Body of pancreas (tissue), 4 donors: ENCODE measurements around the gene FGR. TPM values are rescaled to one million over a fixed set of nuclear protein-coding genes. Genes with fewer than 3 reads are reported as not detected.

ENCODE experiments used
- ATAC-seq: fragments of 150-250 bp; one replicate; pipeline ENCODE4 v1.9.1; 2016
- DNase-seq, 4 donors: peaks; one replicate each; pipeline ENCODE4 v3.0.0-alpha.2; 2019
- H3K27ac ChIP-seq, 4 donors: fragments of 200-600 bp; sonication (generic); 1 replicate in 3 of 4; 2 replicates in 1 of 4; pipeline versions ENCODE4 v1.5.1 to v1.6.1; 2016 to 2019; ENCODE audit warnings: mild to moderate bottlenecking in 1 of 4, mixed read lengths in 1 of 4, moderate library complexity in 1 of 4
- H3K27me3 ChIP-seq, 2 donors: fragments of 200-600 bp; sonication (generic); one replicate each; pipeline ENCODE4 v1.6.0; 2016; ENCODE audit warnings: mild to moderate bottlenecking in 1 of 2
- H3K36me3 ChIP-seq, 2 donors: fragments of 200-600 bp; sonication (generic); replicated peaks in 1 of 2; 2 replicates each; pipeline ENCODE4 v1.5.1; 2016; ENCODE audit warnings: low read depth in 2 of 2; ENCODE audit not compliant: insufficient read depth in 1 of 2
- H3K4me1 ChIP-seq: fragments of 200-600 bp; sonication (generic); one replicate; pipeline ENCODE4 v1.6.0; 2016
- H3K4me3 ChIP-seq, 2 donors: fragments of 200-600 bp; sonication (generic); 1 replicate in 1 of 2; 2 replicates in 1 of 2; pipeline ENCODE4 v1.5.1; 2016 to 2019
- H3K9me3 ChIP-seq, 3 donors: fragments of 200-600 bp; sonication (generic); 1 replicate in 2 of 3; 2 replicates in 1 of 3; pipeline ENCODE4 v1.5.1; 2016
- CTCF ChIP-seq, 7 experiments: fragments of 450-650 bp in 4 of 7; fragments of 200-600 bp in 3 of 7; sonication (generic) in 3 of 7; IDR thresholded peaks; one replicate each; pipeline ENCODE4 v1.5.1; 2016 to 2019; ENCODE audit warnings: antibody characterized with exemption in 7 of 7
- POLR2A ChIP-seq, 3 donors: fragments of 450-650 bp; IDR thresholded peaks; one replicate each; pipeline ENCODE4 v1.6.1; 2016; ENCODE audit warnings: antibody characterized with exemption in 3 of 3, mild to moderate bottlenecking in 2 of 3
- WGBS, 2 donors: methylation state at CpG; one replicate each; pipeline ENCODE4 v1.1.5; 2017; 5-methylcytosine and 5-hydroxymethylcytosine counted together
- intact Hi-C: fragments of 100-400 bp; cut with DNase I; formaldehyde crosslinking; loops from one replicate; pipeline ENCODE4 v1.15.1; 2023
- total RNA-seq, 2 donors: library from RNA; depleted of rRNA; stranded (reverse); fragments of >200 nt; gene quantifications; one replicate each; pipeline ENCODE4 v1.1.0, GENCODE V29; 2016

Gene FGR
- total RNA-seq, 2 donors from 2014 or later, result 3.0 to 5.4 TPM

- Histone ChIP-seq H3K9me3 (no peaks in the 10 kb centered on the region), H3K4me1 (peaks cover 94% of the 10 kb centered on the region), H3K4me3 (no peak overlapping the region), H3K27ac (peak overlapping the region; percentile 90 to 98 (median 96)), H3K36me3 (no peaks in the 10 kb centered on the region), H3K27me3 (no peaks in the 10 kb centered on the region)
- peak; percentile 55 to 85 (median 78) for DNase-seq
- 11 to 18% methylated on average over 2 to 17 of the region's 18 CpGs for WGBS, 2 donors
- no peak for ATAC-seq
- intact Hi-C loops, result no loop called here
- TF ChIP-seq CTCF (IDR thresholded peaks at IDR 0.05) (no peak), POLR2A (IDR thresholded peaks at IDR 0.05) (no peak)
Measured at GRCh38 chr1:27571439-27572018, 63.5 kb downstream of the FGR start.

- 54 to 67% methylated on average over 3 of the region's 3 CpGs for WGBS, 2 donors
- H3K36me3 ChIP-seq, result no peaks in the 10 kb centered on the region
- H3K27ac ChIP-seq, result peak overlapping the region; percentile 90 to 98 (median 96)
- ATAC-seq (no peak), DNase-seq (peak in 1 of 4 donors; percentile 28)
- H3K4me3 ChIP-seq, result no peak overlapping the region
- no peaks in the 10 kb centered on the region for H3K9me3 ChIP-seq
- H3K4me1 ChIP-seq, result peaks cover 95% of the 10 kb centered on the region
- intact Hi-C loops, result no loop called here
- no peaks in the 10 kb centered on the region for H3K27me3 ChIP-seq
- TF ChIP-seq POLR2A (IDR thresholded peaks at IDR 0.05), result no peak
- no peak for TF ChIP-seq CTCF (IDR thresholded peaks at IDR 0.05)
Measured at GRCh38 chr1:27570784-27571183, 64.2 kb downstream of the FGR start.

- 38 to 62% methylated on average over 2 of the region's 2 CpGs for whole genome bisulfite sequencing, 2 donors
- TF ChIP-seq POLR2A (IDR thresholded peaks at IDR 0.05), result no peak
- no peak for TF ChIP-seq CTCF (IDR thresholded peaks at IDR 0.05)
- DNase-seq (no peak), ATAC-seq (no peak)
- H3K9me3 ChIP-seq, result no peaks in the 10 kb centered on the region
- peak overlapping the region; percentile 90 to 98 (median 96) for H3K27ac ChIP-seq
- H3K4me3 ChIP-seq, result no peak overlapping the region
- H3K27me3 ChIP-seq, result no peaks in the 10 kb centered on the region
- H3K4me1 ChIP-seq, result peaks cover 99% of the 10 kb centered on the region
- intact Hi-C loops, result no loop called here
- H3K36me3 ChIP-seq, result no peaks in the 10 kb centered on the region
Measured at GRCh38 chr1:27570356-27570755, 64.6 kb downstream of the FGR start.

GRCh38 chr1:27569506-27570291 is 65.3 kb downstream of the FGR start:
- Histone ChIP-seq H3K4me1 (peaks cover 100% of the 10 kb centered on the region), H3K27me3 (no peaks in the 10 kb centered on the region), H3K9me3 (no peaks in the 10 kb centered on the region), H3K36me3 (no peaks in the 10 kb centered on the region), H3K4me3 (no peak overlapping the region), H3K27ac (peak overlapping the region; percentile 90 to 98 (median 96))
- peak in 1 of 4 donors; percentile 19 for DNase-seq
- intact Hi-C loops, result no loop called here
- TF ChIP-seq CTCF (IDR thresholded peaks at IDR 0.05), result no peak
- no peak for TF ChIP-seq POLR2A (IDR thresholded peaks at IDR 0.05)
- WGBS, 2 donors, result 74 to 86% methylated on average over 11 to 14 of the region's 14 CpGs
- no peak for ATAC-seq
